GM21360 (cell line): ENCODE data around the gene FRMD4A.

Experiments used
- ATAC-seq: cut with Tn5 transposase; IDR thresholded peaks from one replicate; pipeline ENCODE4 v1.9.1; 2021; ENCODE audit warnings: mild to moderate bottlenecking, moderate library complexity; ENCODE audit not compliant: unreplicated experiment

Gene FRMD4A

DNA sequence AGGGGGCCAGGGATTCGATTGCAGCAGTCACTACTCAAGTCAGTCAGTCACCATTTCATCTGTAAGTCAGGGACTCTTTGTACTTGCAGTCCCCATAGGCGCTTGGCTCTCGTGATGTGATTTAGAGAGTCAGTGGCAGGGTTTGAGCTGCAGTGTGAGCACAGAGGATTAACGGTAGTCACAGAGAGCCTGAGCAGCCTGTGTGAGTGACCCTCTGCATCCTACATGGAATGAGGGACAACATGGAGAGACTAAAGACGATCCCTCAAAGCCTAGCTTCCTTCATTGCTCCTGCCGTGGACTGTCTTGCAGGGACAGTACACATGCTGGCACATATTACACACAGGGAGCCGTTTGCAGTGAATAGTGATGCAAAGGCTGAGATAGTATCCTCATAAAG lies 687.7 kb downstream of the FRMD4A start:
- no peak for ATAC-seq

DNA sequence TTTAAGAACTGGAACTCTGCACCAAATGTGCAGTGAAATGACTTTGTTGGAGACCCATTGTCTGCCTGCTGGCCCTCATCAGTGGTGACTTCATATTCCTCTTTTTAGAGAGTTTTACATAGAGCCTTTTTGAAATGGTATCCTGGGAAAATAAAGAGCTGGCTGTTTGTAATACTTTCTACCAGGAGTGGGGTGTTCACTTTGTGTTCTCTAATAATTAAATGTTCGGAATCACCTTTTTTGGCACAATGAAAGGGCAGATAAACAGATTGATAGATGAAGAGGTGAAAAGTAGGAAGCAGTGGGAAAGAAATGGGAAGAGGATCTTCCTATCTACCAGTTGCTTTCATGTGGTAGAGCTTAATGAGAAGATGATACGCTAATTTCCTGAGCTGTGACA lies 688.4 kb downstream of the FRMD4A start:
- no peak for ATAC-seq

DNA sequence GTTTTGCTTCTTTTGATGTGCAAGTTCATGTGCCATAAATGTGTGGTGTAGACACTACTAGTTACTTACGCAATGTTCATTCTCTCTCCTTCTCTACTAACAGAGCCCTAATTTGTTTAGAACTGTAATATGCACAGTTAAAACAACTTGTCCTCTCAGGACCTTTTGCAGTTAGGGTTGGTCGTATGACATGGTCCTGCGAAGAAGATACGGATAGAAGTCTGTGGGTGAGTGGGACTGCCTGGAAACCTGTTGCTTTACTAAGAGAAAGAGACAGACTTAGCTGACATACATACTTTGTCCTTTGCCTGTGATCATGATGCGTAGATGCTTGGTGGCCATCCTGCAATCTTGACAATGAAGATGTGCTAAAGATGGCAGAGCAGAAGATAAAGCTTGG lies 692.8 kb downstream of the FRMD4A start:
- ATAC-seq = no peak

DNA sequence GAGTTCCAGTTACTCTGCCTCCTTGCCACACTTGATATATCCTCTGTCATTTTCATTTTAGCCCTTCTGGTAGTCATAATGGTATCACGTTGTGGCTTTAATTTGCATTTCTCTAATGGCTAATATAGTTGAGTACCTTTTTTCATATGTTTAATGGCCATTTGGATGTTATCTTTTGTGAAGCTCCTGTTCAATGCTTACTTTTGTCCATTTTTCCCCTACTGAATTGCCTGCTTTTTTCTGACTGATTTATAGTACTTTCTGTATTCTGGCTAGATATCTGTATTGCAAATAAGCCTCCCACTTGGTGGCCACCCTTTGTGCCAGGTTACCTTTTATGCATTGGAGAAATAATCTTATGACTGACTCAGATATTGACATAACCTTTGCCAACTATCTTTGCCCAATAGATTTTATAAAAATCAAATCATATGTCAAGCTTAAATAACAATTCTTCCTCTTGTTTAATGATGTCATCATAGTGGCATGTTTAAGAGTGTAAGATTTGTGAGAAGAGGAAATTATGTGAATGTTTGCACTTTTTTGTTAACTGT lies 693.3 kb downstream of the FRMD4A start:
- ATAC-seq = no peak

DNA sequence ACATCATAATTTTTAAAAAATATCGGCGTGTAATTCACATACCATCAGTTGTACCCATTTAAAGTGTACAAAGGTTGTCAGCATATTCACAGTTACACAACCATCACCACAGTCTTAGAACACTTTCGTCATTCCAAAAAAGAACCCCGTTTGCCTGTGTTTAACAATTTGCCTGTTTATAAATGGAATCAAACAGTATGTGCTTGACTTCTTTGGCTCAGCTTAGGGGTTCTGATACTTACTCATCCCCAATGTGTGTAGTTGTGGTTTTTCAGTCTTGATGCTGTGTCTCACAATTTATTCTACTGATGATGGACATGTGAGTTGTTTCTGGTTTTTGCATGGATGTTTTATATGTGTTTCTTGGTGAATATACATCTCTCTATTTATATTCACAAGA lies 693.9 kb downstream of the FRMD4A start:
- ATAC-seq = no peak

DNA sequence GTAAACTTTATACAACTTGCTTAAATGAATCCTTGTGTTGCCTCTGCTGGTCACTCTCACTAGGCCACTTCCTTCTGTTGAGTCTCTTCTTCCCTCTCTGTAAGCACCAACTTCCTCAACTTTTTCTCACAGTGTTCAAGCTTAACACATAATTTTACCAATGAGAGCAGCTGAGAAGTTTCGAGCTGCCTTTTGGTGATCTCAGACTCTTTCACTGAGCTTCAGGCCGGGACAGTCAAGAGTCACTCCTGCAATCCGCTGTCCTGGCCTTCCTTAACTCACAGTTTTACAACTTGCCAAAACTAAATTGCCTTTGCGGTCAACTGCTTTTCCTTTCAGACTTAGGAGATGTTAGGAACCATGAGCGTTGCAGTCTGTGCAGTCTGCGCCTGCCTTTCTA lies 696.5 kb downstream of the FRMD4A start:
- no peak for ATAC-seq

DNA sequence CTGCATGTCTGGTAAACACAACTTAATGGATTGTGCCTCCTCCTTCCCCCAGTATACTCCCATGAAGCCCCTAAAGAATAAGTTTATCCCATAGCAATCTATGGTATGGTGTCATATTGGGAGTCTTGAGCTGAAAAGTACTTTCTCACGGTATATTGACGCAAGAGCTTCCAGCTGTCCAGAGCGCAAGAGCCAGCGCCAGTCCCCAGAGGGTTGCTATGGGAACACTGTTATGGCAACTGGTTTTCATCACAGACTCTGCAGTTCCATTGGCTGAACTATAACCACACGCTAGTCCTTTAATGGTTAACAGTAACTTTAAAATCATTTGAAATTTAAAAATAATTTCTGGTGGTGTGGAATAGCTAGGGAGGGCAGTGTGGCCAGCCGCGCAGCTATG lies 697.0 kb downstream of the FRMD4A start:
- no peak for ATAC-seq

DNA sequence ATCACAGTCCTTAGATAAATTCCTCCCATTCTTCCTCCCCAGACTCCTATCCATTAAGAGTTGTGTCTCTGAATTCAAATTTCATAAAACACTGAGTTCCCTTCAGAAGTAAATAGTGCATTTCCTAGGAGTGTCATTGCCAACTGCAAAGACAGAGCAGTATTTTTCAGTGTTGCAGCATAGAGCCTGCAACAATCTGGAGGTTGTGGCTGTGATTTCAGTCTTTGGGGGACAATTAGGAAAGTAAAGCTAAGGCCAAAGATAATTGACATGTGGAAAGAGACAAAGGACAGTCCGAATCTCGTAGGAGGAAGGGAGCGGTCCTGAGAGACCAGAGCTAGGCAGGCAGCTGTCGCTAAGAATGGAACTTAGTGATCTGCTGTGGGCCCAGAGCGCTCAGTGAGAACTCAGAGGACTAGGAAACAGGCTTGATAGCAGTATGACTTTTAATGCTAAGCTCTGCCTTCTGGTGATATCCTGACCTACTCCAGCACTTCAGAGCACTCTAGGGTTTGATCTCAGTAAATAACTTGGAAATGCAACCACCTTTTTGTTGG lies 697.8 kb downstream of the FRMD4A start:
- no peak for ATAC-seq

DNA sequence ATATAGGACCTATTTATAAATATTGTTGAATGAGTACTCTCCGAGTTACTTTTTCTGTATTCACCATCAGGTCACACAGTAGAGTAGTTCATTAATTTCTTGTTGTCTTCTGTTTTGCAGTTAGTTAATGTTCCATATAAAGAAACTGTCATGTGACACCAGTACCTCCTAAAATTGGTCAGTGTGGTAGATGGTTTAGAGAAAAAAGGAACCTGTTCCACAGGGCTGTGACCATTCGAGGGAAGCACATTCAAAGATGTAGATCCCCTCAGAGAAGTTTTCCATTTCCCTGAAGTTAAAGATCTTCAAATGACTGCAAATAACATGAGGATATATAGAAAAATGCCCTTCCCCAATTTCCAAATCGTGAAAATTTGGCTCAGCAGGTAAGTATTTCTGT lies 698.3 kb downstream of the FRMD4A start:
- ATAC-seq = no peak

DNA sequence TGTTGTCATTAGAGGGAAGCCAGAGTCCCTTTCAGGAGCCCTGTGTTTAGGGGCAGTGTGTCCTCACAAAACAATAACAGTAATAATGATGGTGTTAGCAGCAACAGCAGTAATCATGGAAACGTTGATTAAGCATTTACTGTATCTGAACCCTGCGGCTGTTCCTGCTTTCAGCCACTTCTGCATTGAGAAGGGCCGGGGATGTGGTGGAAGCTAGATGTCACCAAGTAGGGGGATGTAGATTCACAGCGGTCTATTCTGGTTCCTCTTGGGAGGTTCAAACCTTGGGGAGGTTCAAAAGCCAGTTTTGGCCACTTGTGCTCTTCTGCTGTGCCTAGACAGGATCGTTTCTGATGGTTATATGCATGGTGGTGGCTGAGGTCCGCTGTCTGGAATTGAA lies 699.1 kb downstream of the FRMD4A start:
- no peak for ATAC-seq

DNA sequence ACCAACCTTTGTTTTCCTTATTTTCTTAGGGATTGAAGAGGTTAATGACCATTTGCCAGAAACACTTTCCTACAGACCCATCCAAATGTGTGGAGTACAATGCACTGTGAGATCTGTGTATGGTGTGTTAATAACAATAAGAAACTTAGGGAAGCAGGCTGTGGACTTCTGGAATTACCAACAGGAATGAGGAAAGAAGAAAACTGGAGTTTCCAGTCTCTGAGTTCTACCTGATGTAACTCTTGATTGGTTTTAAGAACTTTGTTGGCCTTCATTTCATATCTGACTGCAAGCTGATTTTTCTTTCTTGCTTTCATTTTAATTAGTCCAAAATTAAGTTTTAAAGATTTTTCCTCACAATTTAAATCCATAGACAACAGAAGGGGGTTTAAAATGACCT lies 700.5 kb downstream of the FRMD4A start:
- no peak for ATAC-seq

DNA sequence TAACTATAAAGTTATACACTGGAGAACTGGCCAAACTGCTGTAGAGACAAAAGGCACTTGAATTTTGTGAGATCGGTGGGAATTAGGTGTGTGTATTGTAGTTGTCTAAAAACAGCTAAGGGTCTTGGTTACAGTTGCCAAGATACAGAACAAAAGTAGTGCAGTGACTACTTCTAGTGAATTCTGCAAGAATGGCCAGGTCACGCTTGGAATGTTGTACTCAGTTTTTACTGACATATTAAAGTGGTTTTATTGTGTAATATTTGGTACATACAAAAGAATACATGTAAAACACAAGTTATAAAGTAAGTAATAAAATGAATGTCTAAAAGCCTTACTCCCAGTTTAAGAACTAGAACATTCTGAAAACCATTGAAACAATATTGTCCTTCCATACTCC lies 701.6 kb downstream of the FRMD4A start:
- no peak for ATAC-seq

DNA sequence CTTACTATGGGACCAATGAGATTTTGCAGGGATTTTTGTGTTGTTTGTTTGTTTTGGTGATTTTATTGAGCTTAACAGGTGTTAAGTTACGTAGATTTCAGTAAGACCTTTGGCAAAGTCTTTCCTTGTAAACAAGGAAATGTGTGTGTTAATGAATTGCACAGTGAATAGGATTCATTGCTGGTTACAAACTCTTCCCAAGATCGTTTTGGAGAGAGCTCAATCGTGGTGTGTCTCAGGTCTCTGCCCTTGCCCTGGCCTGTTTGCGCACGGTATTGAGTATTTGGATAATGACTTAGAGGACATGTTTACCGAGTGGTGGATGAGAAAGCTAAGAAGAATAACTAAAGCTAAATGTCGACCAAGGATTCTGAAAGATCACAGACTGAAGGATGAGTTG lies 702.1 kb downstream of the FRMD4A start:
- ATAC-seq = no peak

DNA sequence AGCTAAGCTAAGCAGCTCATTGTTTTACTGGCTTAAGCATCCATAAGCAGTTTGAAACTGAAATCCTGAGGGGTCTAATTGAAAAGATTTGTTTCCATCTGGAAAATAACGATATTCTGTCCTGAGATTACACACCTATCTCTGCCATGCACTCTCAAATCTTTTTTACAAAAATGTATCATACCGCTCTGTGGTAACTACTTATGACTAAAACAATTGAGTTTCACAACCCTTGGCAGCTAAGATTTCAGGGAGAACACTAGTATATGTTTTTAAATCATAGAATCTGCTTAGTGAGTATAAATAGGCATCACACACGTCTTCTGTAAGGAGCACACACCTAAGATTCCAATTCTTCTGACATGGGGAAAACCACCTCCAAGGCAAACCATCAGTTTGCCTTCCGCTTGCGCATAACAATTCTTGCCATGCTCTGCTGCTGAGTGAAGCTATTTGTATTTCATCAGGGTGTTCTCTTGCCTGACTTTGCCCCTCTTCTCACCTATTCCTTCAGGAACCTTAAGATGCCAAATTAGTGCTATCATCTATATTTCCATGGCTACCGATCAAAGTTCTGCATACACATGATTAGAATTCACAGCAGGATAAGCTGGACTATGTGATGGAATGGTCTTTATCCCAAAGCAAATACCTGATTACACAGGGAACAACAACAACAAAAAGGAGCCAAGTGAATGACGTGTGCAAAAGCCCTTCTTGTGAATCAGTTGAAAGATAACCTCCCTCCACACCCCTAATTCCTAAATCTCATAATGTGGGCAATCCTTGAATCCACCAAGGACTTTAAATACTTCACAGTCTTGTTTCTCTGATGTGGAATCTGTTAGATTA lies 703.0 kb downstream of the FRMD4A start:
- ATAC-seq = no peak

DNA sequence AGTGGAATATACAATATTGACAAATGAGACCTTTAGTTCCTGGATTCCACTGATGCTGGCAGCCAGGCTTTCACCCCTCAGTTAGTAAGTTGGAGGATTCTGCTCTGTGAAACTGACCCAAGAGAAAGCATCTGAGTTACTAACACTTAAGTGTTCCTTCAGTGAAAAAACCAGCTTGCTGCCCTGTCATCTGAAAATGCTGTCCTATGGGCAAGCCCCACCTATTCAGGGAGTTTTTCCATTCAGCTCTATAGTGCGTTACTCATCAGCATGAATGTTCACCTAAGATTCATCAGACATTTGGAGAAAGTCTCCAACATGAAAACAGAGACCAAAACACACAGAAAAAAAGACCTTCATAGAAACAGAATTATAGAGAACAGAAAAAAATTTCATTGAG lies 706.1 kb downstream of the FRMD4A start:
- no peak for ATAC-seq

DNA sequence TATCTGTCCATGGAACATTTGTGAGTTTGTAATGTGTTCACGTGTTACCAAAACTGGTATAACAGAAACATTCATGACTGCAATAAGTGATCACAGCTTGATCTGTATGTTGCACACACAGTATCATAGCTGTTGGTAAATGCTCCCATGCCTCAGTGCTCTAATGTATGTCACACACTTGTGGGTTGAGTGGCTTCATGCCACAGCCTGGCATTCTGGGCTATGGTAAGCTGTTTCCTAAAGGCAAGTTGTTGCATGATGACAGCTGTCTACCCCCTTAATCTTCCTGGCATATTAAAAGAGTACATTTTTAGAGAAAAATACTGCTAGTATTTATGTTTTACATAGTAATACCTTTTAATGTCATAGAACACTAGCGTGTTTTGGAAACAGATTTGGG lies 708.8 kb downstream of the FRMD4A start:
- no peak for ATAC-seq

DNA sequence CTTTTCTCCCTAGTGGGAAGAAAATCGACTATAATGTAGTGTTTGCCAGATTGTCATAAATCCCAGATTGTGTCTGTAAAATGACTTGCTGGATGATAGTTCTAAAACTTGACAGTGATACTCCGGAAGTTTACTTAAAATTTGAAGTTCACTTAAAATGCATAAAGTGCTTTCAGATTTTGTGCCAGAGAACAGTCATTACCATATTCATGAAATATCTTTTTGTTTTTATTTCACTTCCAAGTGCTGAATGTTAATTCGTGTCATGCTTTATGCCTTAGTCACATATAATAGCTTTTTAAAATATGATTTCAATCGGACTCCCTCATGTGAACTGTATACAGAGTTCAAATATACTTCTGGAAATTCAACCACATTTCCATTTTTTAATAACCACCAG lies 713.6 kb downstream of the FRMD4A start:
- ATAC-seq = no peak

DNA sequence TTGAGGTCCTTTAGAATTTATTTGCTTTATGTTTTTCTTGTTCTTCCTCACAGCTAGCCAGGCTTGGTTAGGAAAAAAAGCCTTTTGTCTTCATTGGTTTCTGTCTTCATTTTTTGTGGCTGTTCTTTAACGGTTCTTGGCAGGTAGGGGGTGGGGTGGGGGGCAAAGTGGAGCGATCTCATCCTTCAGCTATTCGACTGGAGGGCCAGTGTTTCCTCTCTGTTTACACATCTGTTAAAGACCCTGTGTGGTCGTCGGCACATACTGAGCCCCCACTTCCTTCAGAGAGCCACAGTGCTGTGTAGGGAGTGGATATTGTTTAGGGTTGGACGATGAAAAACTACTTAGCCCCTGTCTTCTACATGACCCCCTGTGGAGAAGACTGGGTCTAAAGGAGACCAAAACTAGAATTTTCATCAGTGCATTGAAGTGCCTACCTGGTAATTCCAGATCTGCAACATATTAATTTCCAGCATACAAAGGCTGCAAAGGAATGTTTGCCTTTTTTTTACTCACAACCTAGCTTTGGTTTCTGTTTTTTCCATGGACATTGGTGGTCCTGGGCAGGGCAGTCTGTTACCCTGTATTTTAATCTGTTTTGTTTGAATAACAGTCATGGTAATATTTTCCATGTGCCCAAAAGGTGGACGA lies 714.9 kb downstream of the FRMD4A start:
- ATAC-seq = no peak

DNA sequence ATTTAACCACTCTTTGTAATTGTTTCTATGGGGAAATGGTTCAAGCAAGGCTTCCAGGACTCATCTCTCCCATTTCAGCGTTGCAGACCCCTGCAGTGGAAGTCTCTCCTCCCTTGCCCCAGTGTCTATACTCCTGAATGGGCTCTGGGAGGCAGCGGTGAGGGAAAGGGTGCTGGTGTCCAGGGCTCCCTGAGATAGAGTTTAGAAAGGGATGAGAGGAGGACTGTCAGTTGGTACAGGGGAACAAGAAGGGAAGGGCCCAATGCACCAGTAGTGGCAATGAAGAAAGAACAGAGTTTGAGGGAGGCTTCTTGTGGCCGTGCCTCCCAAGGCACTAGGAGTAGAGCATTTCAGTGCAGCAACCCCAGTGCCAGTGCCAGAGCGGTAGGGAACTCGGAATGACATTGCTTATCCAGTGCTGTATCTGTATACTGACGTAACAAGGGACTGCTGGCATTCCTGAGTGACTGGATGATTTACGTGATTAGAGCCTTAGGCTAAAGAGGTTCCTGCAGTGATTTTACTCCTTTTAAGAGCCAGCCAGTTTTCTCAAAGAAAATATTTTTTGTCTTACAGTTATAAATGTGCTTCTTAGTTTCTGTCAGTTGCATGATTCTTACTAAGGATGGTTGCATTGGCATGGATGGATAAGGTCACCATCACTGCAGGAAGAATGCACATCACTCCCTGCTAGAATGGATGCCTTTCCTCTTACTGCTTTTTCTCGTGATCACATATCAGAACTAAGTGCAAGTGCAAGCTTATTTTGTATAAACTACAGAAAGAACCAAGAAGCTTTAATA lies 716.0 kb downstream of the FRMD4A start:
- ATAC-seq = no peak

DNA sequence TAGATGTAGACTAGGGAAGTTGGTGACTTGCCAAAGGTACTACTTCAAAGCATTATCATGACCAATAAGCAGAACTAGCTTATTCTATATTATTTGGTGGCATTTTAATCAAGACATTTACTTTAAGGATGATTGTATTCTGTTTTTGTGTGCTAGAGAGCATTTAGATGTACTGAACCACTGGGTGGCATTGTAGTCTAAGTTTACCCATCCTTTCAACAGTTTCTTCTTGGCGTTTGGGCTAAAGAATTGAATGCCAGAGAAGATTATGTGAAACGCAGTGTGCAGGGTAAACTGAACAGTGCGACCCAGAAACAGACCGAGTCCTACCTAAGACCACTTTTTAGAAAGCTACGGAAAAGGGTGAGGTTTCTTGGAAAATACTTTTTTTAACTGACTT lies 717.2 kb downstream of the FRMD4A start:
- ATAC-seq = no peak

DNA sequence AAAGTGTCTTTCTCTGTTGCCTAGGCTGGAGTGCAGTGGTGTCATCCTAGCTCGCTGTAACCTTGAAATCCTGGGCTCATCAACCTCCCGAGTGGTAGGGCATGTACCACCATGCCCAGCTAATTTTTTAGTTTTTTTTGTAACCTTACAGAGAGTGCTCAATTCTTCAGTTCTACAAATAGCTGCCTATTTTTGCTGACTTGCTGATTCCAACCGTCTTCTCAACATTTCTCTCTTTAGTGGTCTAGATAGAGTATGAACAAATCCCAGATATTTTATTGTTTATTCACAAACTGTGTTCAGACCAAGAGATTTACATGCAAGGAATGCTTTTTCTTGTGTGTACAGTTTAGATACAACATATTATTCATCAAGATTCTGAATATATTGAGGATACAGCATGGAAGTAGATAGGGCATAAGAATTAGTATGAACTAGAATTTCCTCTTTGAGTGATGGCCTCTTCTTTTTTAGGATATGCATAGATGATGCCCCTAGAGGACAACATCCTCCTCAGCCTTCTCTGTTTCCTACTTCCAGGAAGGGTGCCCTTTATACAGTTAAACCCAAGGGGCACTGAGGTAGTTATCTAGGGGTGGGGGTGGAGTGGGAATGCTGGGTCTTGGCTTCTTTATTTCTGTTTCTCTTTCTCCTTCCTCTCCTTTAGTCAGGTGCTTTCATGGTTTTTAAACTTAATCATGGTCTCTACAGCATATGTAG lies 717.9 kb downstream of the FRMD4A start:
- no peak for ATAC-seq
